HepG2 (cell line): ENCODE measurements around the gene FUBP3. TPM values are rescaled to one million over a fixed set of nuclear protein-coding genes. Genes with fewer than 3 reads are reported as not detected.

Source experiments
- CREM ChIP-seq, 2 experiments: sonication (generic) in 1 of 2; formaldehyde crosslinking in 1 of 2; IDR thresholded peaks; 2 replicates each; pipeline versions ENCODE4 v1.4.0 to v1.6.1; 2016 to 2020; ENCODE audit warnings: antibody characterized with exemption in 1 of 2, mild to moderate bottlenecking in 1 of 2, missing genetic modification reagents in 1 of 2
- GABPA ChIP-seq, 2 experiments: IDR thresholded peaks; 2 replicates each; pipeline ENCODE4 v1.6.1; 2011 to 2016; ENCODE audit warnings: low read depth in 2 of 2, low read length in 1 of 2, missing biosample characterization in 1 of 2, missing genetic modification characterization in 1 of 2
- POGZ ChIP-seq: sonication (generic); formaldehyde crosslinking; IDR thresholded peaks from 2 replicates; pipeline ENCODE4 v1.4.0; 2020; ENCODE audit warnings: mild to moderate bottlenecking, missing genetic modification reagents
- SMYD3 ChIP-seq: sonication (generic); formaldehyde crosslinking; IDR thresholded peaks from 2 replicates; pipeline ENCODE4 v1.8.1; 2023; ENCODE audit warnings: mild to moderate bottlenecking, missing genetic modification reagents
- SRF ChIP-seq: IDR thresholded peaks from 2 replicates; pipeline ENCODE4 v1.6.1; 2011; ENCODE audit warnings: mild to moderate bottlenecking, low read depth, low read length, moderate library complexity
- ZNF235 ChIP-seq: sonication (generic); formaldehyde crosslinking; IDR thresholded peaks from 2 replicates; pipeline ENCODE4 v1.8.1; 2023; ENCODE audit warnings: mild to moderate bottlenecking, missing genetic modification reagents, borderline replicate concordance
- ZNF260 ChIP-seq: sonication (generic); formaldehyde crosslinking; IDR thresholded peaks from 2 replicates; pipeline ENCODE4 v1.4.0; 2020; ENCODE audit warnings: missing genetic modification reagents, low read depth, mild to moderate bottlenecking, borderline replicate concordance
- ZNF354B ChIP-seq: sonication (generic); formaldehyde crosslinking; IDR thresholded peaks from 2 replicates; pipeline ENCODE4 v1.8.0; 2022; ENCODE audit warnings: mild to moderate bottlenecking, missing genetic modification reagents
- ZNF766 ChIP-seq: sonication (generic); formaldehyde crosslinking; IDR thresholded peaks from 2 replicates; pipeline ENCODE4 v1.5.0; 2020; ENCODE audit warnings: missing genetic modification reagents, borderline replicate concordance
- ZSCAN21 ChIP-seq: sonication (generic); formaldehyde crosslinking; IDR thresholded peaks from 2 replicates; pipeline ENCODE4 v1.8.0; 2022; ENCODE audit warnings: mild to moderate bottlenecking, missing genetic modification reagents, moderate library complexity, borderline replicate concordance
- polyA plus RNA-seq, 8 experiments: library from polyadenylated mRNA; depleted of rRNA in 3 of 8; stranded (reverse) in 7 of 8; unstranded in 1 of 8; fragments of >200 nt; fragmentation: Illumina TruSeq in 4 of 8; extraction: Trizol in 4 of 8; gene quantifications; 2 replicates each; pipeline versions ENCODE4 v1.2.1 to v1.2.3, GENCODE V29; 2011 to 2016; ENCODE audit warnings: low read depth in 4 of 8, missing spikeins in 1 of 8, mixed read lengths in 1 of 8; ENCODE audit not compliant: insufficient read depth in 1 of 8
- total RNA-seq, 5 experiments: library from RNA; depleted of rRNA; stranded (reverse); fragments of >200 nt; fragmentation: Illumina TruSeq; extraction: Trizol; gene quantifications; 2 replicates each; pipeline ENCODE4 v1.2.3, GENCODE V29; 2016; ENCODE audit warnings: low read depth in 1 of 5
- TF ChIP-seq, protein P1 (sequence below): sonication (generic); formaldehyde crosslinking; IDR thresholded peaks from 2 replicates; pipeline ENCODE4 v1.5.0; 2020; ENCODE audit warnings: mild to moderate bottlenecking, missing genetic modification reagents, borderline replicate concordance
- TF ChIP-seq, protein P2 (sequence below): sonication (generic); formaldehyde crosslinking; IDR thresholded peaks from 2 replicates; pipeline ENCODE4 v1.4.0; 2020; ENCODE audit warnings: missing genetic modification reagents, borderline replicate concordance
- TF ChIP-seq, protein P3 (sequence below): sonication (generic); IDR thresholded peaks from 2 replicates; pipeline ENCODE4 v1.6.1; 2016; ENCODE audit warnings: low read depth, borderline replicate concordance
- TF ChIP-seq, protein P4 (sequence below): IDR thresholded peaks from 2 replicates; pipeline ENCODE4 v1.6.1; 2018; ENCODE audit warnings: missing genetic modification reagents
- TF ChIP-seq, protein P5 (sequence below): sonication (generic); formaldehyde crosslinking; IDR thresholded peaks from 2 replicates; pipeline ENCODE4 v1.9.0; 2021; ENCODE audit warnings: missing genetic modification reagents, mild to moderate bottlenecking, borderline replicate concordance
- TF ChIP-seq, protein P6 (sequence below): IDR thresholded peaks from 2 replicates; pipeline ENCODE4 v1.6.1; 2016; ENCODE audit warnings: missing genetic modification reagents, missing compliant biosample characterization

The FUBP3 gene
- total and polyA plus RNA-seq, 2 of the 13 experiments (the other 11 are each of a cell fraction or from before 2014, with no cell fraction given), result 28.7 to 40.0 TPM

DNA sequence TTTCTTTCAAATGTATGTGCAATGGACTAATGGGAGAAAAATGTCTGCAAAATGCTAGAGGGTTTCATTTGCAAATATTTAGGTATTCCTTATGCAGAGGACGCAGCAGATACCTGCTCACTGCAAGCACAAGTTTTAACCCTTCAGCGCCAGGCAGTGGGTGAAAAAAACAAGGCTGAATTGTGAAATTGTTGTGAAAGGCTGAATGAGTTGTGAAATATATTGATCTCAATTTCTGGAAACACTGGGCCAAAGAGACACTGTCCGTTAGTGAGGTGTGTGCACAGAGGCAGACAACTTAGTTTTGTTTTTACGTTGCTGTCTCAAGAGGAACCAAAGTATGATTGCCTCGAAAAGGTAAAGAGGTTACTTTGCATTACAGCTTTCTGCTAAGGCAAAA, 18.8 kb downstream of the FUBP3 start (continued):
- TF ChIP-seq, protein P1, sequence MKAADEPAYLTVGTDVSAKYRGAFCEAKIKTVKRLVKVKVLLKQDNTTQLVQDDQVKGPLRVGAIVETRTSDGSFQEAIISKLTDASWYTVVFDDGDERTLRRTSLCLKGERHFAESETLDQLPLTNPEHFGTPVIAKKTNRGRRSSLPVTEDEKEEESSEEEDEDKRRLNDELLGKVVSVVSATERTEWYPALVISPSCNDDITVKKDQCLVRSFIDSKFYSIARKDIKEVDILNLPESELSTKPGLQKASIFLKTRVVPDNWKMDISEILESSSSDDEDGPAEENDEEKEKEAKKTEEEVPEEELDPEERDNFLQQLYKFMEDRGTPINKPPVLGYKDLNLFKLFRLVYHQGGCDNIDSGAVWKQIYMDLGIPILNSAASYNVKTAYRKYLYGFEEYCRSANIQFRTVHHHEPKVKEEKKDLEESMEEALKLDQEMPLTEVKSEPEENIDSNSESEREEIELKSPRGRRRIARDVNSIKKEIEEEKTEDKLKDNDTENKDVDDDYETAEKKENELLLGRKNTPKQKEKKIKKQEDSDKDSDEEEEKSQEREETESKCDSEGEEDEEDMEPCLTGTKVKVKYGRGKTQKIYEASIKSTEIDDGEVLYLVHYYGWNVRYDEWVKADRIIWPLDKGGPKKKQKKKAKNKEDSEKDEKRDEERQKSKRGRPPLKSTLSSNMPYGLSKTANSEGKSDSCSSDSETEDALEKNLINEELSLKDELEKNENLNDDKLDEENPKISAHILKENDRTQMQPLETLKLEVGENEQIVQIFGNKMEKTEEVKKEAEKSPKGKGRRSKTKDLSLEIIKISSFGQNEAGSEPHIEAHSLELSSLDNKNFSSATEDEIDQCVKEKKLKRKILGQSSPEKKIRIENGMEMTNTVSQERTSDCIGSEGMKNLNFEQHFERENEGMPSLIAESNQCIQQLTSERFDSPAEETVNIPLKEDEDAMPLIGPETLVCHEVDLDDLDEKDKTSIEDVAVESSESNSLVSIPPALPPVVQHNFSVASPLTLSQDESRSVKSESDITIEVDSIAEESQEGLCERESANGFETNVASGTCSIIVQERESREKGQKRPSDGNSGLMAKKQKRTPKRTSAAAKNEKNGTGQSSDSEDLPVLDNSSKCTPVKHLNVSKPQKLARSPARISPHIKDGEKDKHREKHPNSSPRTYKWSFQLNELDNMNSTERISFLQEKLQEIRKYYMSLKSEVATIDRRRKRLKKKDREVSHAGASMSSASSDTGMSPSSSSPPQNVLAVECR (CRISPR knock-in tag), result peak; percentile 70; the same call in 1 of the 2 replicates
- TF ChIP-seq ZNF354B (CRISPR knock-in tag), result 0 out of 2 replicates have a peak, but pooled peaks have one; percentile 76
- TF ChIP-seq, protein P2, sequence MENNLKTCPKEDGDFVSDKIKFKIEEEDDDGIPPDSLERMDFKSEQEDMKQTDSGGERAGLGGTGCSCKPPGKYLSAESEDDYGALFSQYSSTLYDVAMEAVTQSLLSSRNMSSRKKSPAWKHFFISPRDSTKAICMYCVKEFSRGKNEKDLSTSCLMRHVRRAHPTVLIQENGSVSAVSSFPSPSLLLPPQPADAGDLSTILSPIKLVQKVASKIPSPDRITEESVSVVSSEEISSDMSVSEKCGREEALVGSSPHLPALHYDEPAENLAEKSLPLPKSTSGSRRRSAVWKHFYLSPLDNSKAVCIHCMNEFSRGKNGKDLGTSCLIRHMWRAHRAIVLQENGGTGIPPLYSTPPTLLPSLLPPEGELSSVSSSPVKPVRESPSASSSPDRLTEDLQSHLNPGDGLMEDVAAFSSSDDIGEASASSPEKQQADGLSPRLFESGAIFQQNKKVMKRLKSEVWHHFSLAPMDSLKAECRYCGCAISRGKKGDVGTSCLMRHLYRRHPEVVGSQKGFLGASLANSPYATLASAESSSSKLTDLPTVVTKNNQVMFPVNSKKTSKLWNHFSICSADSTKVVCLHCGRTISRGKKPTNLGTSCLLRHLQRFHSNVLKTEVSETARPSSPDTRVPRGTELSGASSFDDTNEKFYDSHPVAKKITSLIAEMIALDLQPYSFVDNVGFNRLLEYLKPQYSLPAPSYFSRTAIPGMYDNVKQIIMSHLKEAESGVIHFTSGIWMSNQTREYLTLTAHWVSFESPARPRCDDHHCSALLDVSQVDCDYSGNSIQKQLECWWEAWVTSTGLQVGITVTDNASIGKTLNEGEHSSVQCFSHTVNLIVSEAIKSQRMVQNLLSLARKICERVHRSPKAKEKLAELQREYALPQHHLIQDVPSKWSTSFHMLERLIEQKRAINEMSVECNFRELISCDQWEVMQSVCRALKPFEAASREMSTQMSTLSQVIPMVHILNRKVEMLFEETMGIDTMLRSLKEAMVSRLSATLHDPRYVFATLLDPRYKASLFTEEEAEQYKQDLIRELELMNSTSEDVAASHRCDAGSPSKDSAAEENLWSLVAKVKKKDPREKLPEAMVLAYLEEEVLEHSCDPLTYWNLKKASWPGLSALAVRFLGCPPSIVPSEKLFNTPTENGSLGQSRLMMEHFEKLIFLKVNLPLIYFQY (CRISPR knock-in tag), result peak; percentile 85
- no peak for TF ChIP-seq ZNF260 (CRISPR knock-in tag)
- TF ChIP-seq SRF, result peak; percentile 7; the same call in 1 of the 2 replicates
- TF ChIP-seq SMYD3, result peak; percentile 65; the same call in 1 of the 2 replicates
- TF ChIP-seq, protein P3, sequence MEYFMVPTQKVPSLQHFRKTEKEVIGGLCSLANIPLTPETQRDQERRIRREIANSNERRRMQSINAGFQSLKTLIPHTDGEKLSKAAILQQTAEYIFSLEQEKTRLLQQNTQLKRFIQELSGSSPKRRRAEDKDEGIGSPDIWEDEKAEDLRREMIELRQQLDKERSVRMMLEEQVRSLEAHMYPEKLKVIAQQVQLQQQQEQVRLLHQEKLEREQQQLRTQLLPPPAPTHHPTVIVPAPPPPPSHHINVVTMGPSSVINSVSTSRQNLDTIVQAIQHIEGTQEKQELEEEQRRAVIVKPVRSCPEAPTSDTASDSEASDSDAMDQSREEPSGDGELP, result no peak
- TF ChIP-seq, protein P4, sequence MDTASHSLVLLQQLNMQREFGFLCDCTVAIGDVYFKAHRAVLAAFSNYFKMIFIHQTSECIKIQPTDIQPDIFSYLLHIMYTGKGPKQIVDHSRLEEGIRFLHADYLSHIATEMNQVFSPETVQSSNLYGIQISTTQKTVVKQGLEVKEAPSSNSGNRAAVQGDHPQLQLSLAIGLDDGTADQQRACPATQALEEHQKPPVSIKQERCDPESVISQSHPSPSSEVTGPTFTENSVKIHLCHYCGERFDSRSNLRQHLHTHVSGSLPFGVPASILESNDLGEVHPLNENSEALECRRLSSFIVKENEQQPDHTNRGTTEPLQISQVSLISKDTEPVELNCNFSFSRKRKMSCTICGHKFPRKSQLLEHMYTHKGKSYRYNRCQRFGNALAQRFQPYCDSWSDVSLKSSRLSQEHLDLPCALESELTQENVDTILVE (CRISPR knock-in tag), result peak; percentile 85; the same call in 1 of the 2 replicates
- no peak for TF ChIP-seq ZNF235 (CRISPR knock-in tag)
- peak; percentile 62 for TF ChIP-seq POGZ (CRISPR knock-in tag)
- TF ChIP-seq, protein P5, sequence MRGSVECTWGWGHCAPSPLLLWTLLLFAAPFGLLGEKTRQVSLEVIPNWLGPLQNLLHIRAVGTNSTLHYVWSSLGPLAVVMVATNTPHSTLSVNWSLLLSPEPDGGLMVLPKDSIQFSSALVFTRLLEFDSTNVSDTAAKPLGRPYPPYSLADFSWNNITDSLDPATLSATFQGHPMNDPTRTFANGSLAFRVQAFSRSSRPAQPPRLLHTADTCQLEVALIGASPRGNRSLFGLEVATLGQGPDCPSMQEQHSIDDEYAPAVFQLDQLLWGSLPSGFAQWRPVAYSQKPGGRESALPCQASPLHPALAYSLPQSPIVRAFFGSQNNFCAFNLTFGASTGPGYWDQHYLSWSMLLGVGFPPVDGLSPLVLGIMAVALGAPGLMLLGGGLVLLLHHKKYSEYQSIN (CRISPR knock-in tag), result no peak
- TF ChIP-seq ZNF766 (CRISPR knock-in tag), result 0 out of 2 replicates have a peak, but pooled peaks have one; percentile 30
- peak; percentile 74 for TF ChIP-seq CREM (IDR thresholded peaks at IDR 0.05)
- no peak for TF ChIP-seq CREM (CRISPR knock-in tag; IDR thresholded peaks at IDR 0.05)
- TF ChIP-seq ZSCAN21 (CRISPR knock-in tag), result 0 out of 2 replicates have a peak, but pooled peaks have one; percentile 51
- TF ChIP-seq, protein P6, sequence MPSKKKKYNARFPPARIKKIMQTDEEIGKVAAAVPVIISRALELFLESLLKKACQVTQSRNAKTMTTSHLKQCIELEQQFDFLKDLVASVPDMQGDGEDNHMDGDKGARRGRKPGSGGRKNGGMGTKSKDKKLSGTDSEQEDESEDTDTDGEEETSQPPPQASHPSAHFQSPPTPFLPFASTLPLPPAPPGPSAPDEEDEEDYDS (CRISPR knock-in tag), result peak; percentile 13; the same call in 1 of the 2 replicates
- TF ChIP-seq GABPA (IDR thresholded peaks at IDR 0.05; ENCODE audit: low read depth, low read length), result no peak
- TF ChIP-seq GABPA (CRISPR knock-in tag; IDR thresholded peaks at IDR 0.05; ENCODE audit: low read depth), result peak; percentile 40
- TF ChIP-seq, all 625 proteins: peak for 197
